OCI-LY3 (cell line): ENCODE data around the gene TBCCD1.
"Not testable (repeated sequence)": the region's sequence is repeated elsewhere in the genome, so short reads cannot be mapped to it uniquely, and the experiment has no call there.

Source experiments
- H2AFZ ChIP-seq: fragments of 200-600, 300-600 bp; shearing (Covaris generic); 2 replicates; pipeline ENCODE4 v1.6.0; 2014; ENCODE audit warnings: antibody characterized with exemption, low read depth, low read length
- H3K27ac ChIP-seq: fragments of 200-600, 300-600 bp; sonication (generic); 2 replicates; pipeline ENCODE4 v1.5.1; 2014; ENCODE audit warnings: mild to moderate bottlenecking, low read length, moderate library complexity, mixed read lengths
- H3K27me3 ChIP-seq: fragments of 200-600, 300-600 bp; sonication (generic); 2 replicates; pipeline ENCODE4 v1.6.1; 2014; ENCODE audit warnings: low read depth, low read length, mixed read lengths
- H3K36me3 ChIP-seq: fragments of 200-600, 300-600 bp; sonication (generic); replicated peaks from 2 replicates; pipeline ENCODE3; 2014; ENCODE audit warnings: low read depth, low read length, mixed read lengths
- H3K4me1 ChIP-seq: fragments of 300-600, 200-600 bp; sonication (generic); 2 replicates; pipeline ENCODE4 v1.6.1; 2014; ENCODE audit warnings: low read length, mixed read lengths
- H3K4me2 ChIP-seq: fragments of 200-600, 300-600 bp; sonication (generic); 2 replicates; pipeline ENCODE4 v1.6.1; 2014; ENCODE audit warnings: low read length, mixed read lengths
- H3K4me3 ChIP-seq: fragments of 300-600, 200-600 bp; sonication (generic); 2 replicates; pipeline ENCODE4 v1.5.1; 2014; ENCODE audit warnings: antibody characterized with exemption, mild to moderate bottlenecking, low read length, moderate library complexity
- H3K79me2 ChIP-seq: fragments of 300-600, 200-600 bp; shearing (Covaris generic); 2 replicates; pipeline ENCODE4 v1.6.1; 2014; ENCODE audit warnings: mild to moderate bottlenecking, low read length, mixed read lengths
- H3K9ac ChIP-seq: fragments of 300-600, 200-600 bp; shearing (Covaris generic); 2 replicates; pipeline ENCODE4 v1.6.0; 2014; ENCODE audit warnings: mild to moderate bottlenecking, low read length, moderate library complexity
- H3K9me3 ChIP-seq: fragments of 200-600, 300-600 bp; shearing (Covaris generic); 2 replicates; pipeline ENCODE4 v1.6.1; 2014; ENCODE audit warnings: low read length, mixed read lengths; ENCODE audit not compliant: insufficient read depth
- H4K20me1 ChIP-seq: fragments of 200-600, 300-600 bp; sonication (generic); 2 replicates; pipeline ENCODE4 v1.6.1; 2016; ENCODE audit warnings: low read length, mixed read lengths; ENCODE audit not compliant: insufficient read depth
- EZH2phosphoT487 ChIP-seq: fragments of 200-600 bp; shearing (Covaris generic); IDR thresholded peaks from 2 replicates; pipeline ENCODE4 v1.6.1; 2018; ENCODE audit warnings: antibody characterized with exemption, mixed run types, low read depth
- TF ChIP-seq, protein P1 (sequence below): fragments of 200-600, 300-600 bp; sonication (generic); IDR thresholded peaks from 2 replicates; pipeline ENCODE4 v1.5.1; 2014; ENCODE audit warnings: antibody characterized with exemption, low read length, low read depth

Gene TBCCD1

DNA sequence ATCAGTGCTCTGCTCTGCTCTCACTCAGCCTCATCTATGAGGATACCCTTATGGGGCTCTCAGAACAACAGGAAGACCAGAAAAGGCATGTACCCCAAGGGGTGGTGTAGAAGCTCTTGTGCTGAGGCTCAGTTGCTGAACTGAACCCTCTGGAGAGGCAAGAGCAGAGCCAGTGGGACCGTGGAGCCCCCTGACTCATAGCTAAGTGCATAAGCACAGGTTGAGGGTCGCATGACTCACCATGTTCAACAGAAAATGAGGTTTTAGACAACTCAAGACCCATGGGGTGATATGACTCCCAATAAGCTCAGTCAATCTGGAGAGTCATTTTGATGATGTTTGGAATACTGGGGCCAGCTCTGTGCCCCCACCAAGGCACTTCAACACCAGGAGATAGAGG, 60.3 kb downstream of the TBCCD1 start:
- TF ChIP-seq EZH2phosphoT487: no peak
- TF ChIP-seq, protein P1, sequence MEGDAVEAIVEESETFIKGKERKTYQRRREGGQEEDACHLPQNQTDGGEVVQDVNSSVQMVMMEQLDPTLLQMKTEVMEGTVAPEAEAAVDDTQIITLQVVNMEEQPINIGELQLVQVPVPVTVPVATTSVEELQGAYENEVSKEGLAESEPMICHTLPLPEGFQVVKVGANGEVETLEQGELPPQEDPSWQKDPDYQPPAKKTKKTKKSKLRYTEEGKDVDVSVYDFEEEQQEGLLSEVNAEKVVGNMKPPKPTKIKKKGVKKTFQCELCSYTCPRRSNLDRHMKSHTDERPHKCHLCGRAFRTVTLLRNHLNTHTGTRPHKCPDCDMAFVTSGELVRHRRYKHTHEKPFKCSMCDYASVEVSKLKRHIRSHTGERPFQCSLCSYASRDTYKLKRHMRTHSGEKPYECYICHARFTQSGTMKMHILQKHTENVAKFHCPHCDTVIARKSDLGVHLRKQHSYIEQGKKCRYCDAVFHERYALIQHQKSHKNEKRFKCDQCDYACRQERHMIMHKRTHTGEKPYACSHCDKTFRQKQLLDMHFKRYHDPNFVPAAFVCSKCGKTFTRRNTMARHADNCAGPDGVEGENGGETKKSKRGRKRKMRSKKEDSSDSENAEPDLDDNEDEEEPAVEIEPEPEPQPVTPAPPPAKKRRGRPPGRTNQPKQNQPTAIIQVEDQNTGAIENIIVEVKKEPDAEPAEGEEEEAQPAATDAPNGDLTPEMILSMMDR: no peak
- Histone ChIP-seq H3K79me2 (no peaks in the 10 kb centered on the region), H3K27ac (no peak overlapping the region), H3K9me3 (no peaks in the 10 kb centered on the region), H3K9ac (no peak overlapping the region), H3K4me1 (peaks cover 43% of the 10 kb centered on the region), H3K36me3 (no peaks in the 10 kb centered on the region), H3K27me3 (no peaks in the 10 kb centered on the region), H3K4me3 (no peak overlapping the region), H4K20me1 (no peaks in the 10 kb centered on the region), H2AFZ (no peak overlapping the region), H3K4me2 (no peak overlapping the region)

GRCh38 chr3:186506191-186506739, 60.9 kb downstream of the TBCCD1 start:
- Histone ChIP-seq H3K9ac (no peak overlapping the region), H3K27ac (no peak overlapping the region), H2AFZ (no peak overlapping the region), H4K20me1 (no peaks in the 10 kb centered on the region), H3K4me1 (peaks cover 37% of the 10 kb centered on the region), H3K36me3 (no peaks in the 10 kb centered on the region), H3K4me3 (no peak overlapping the region), H3K9me3 (no peaks in the 10 kb centered on the region), H3K27me3 (no peaks in the 10 kb centered on the region), H3K79me2 (no peaks in the 10 kb centered on the region), H3K4me2 (no peak overlapping the region)
- no peak for TF ChIP-seq EZH2phosphoT487
- TF ChIP-seq, protein P1: no peak

GRCh38 chr3:186502966-186503712, 64.0 kb downstream of the TBCCD1 start:
- H3K9ac ChIP-seq: no peak overlapping the region
- no peak for TF ChIP-seq EZH2phosphoT487
- TF ChIP-seq, protein P1: no peak
- H3K9me3 ChIP-seq: no peaks in the 10 kb centered on the region
- H3K27ac ChIP-seq: no peak overlapping the region
- peaks cover 18% of the 10 kb centered on the region for H3K4me1 ChIP-seq
- no peaks in the 10 kb centered on the region for H4K20me1 ChIP-seq
- H2AFZ ChIP-seq: no peak overlapping the region
- no peak overlapping the region for H3K4me2 ChIP-seq
- no peak overlapping the region for H3K4me3 ChIP-seq
- no peaks in the 10 kb centered on the region for H3K79me2 ChIP-seq
- no peaks in the 10 kb centered on the region for H3K36me3 ChIP-seq
- no peaks in the 10 kb centered on the region for H3K27me3 ChIP-seq

- Histone ChIP-seq H4K20me1 (no peaks in the 10 kb centered on the region), H3K27ac (no peak overlapping the region), H3K9ac (no peak overlapping the region), H3K79me2 (no peaks in the 10 kb centered on the region), H3K4me2 (no peak overlapping the region), H3K4me1 (peaks cover 15% of the 10 kb centered on the region), H3K36me3 (no peaks in the 10 kb centered on the region), H2AFZ (no peak overlapping the region), H3K9me3 (no peaks in the 10 kb centered on the region), H3K27me3 (no peaks in the 10 kb centered on the region), H3K4me3 (no peak overlapping the region)
- TF ChIP-seq, protein P1: no peak
- no peak for TF ChIP-seq EZH2phosphoT487
Observed at GRCh38 chr3:186502138-186502948, 64.8 kb downstream of the TBCCD1 start.

GRCh38 chr3:186499949-186500348, 67.2 kb downstream of the TBCCD1 start:
- not testable (repeated sequence) for H2AFZ ChIP-seq, H3K4me3 ChIP-seq, H3K27ac ChIP-seq, H3K36me3 ChIP-seq, H3K27me3 ChIP-seq, H3K4me2 ChIP-seq, H3K9me3 ChIP-seq, H4K20me1 ChIP-seq, H3K79me2 ChIP-seq, H3K9ac ChIP-seq
- peaks cover 15% of the 10 kb centered on the region for H3K4me1 ChIP-seq

DNA sequence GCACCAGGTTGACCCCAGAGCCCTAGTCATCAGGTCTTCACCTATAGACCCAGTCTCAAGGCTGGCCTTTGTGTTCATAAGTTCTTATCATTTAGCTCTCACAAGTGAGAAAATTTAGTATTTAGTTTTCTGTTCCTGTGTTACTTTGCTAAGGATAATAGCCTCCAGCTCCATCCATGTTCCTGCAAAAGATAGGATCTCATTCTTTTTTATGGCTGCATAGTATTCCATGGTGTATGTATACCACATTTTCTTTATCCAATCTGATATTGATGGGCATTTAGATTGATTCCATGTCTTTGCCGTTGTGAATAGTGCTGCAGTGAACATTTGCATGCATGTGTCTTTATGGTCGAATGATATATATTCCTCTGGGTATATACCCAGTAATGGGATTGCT, 69.1 kb downstream of the TBCCD1 start:
- H3K4me1 ChIP-seq: peaks cover 13% of the 10 kb centered on the region
- H2AFZ ChIP-seq, H3K9me3 ChIP-seq, H3K27ac ChIP-seq, H3K36me3 ChIP-seq, H3K79me2 ChIP-seq, H4K20me1 ChIP-seq, H3K4me2 ChIP-seq, H3K27me3 ChIP-seq, H3K4me3 ChIP-seq, H3K9ac ChIP-seq: not testable (repeated sequence)
